SK-N-SH (cell line): ENCODE data around the gene FAM89B.

Experiments used
- CHD2 ChIP-seq: fragments of 150-350 bp; IDR thresholded peaks from 2 replicates; pipeline ENCODE4 v1.6.1; 2018; ENCODE audit warnings: low read length; ENCODE audit not compliant: partially characterized antibody
- CTCF ChIP-seq: fragments of 200-600 bp; sonication (generic); IDR thresholded peaks from 2 replicates; pipeline ENCODE4 v1.6.1; 2017; ENCODE audit warnings: antibody characterized with exemption, mild to moderate bottlenecking, moderate library complexity
- ELF1 ChIP-seq: IDR thresholded peaks from 2 replicates; pipeline ENCODE4 v1.4.0; 2012
- EZH2phosphoT487 ChIP-seq: fragments of 200-600 bp; sonication (generic); IDR thresholded peaks from 2 replicates; pipeline ENCODE4 v1.6.1; 2017; ENCODE audit warnings: low read depth, mixed run types, mild to moderate bottlenecking, antibody characterized with exemption, moderate library complexity, borderline replicate concordance
- GABPA ChIP-seq: IDR thresholded peaks from 2 replicates; pipeline ENCODE4 v1.4.0; 2012; ENCODE audit warnings: low read depth, mild to moderate bottlenecking
- MAX ChIP-seq: IDR thresholded peaks from 2 replicates; pipeline ENCODE4 v1.4.0; 2012; ENCODE audit warnings: low read depth
- NFIC ChIP-seq: IDR thresholded peaks from 2 replicates; pipeline ENCODE4 v1.4.0; 2012; ENCODE audit warnings: borderline replicate concordance
- REST ChIP-seq: IDR thresholded peaks from 2 replicates; pipeline ENCODE4 v1.6.1; 2012; ENCODE audit warnings: mild to moderate bottlenecking, low read depth, low read length, moderate library complexity
- TEAD4 ChIP-seq: IDR thresholded peaks from 2 replicates; pipeline ENCODE4 v1.4.0; 2012; ENCODE audit warnings: mild to moderate bottlenecking, borderline replicate concordance; ENCODE audit not compliant: insufficient read depth
- USF2 ChIP-seq: fragments of 150-350 bp; IDR thresholded peaks from 2 replicates; pipeline ENCODE4 v1.6.1; 2017; ENCODE audit warnings: antibody characterized with exemption, low read length, low read depth, borderline replicate concordance
- YY1 ChIP-seq: IDR thresholded peaks from 2 replicates; pipeline ENCODE4 v1.4.0; 2012; ENCODE audit warnings: low read depth, mild to moderate bottlenecking

- TF ChIP-seq ELF1 = no peak
- TF ChIP-seq CTCF = no peak
- no peak for TF ChIP-seq GABPA
- TF ChIP-seq REST = no peak
- TF ChIP-seq NFIC = no peak
- no peak for TF ChIP-seq USF2
- no peak for TF ChIP-seq CHD2
- no peak for TF ChIP-seq MAX
- TF ChIP-seq YY1 = no peak
- no peak for TF ChIP-seq EZH2phosphoT487
- TF ChIP-seq TEAD4 = no peak
These were observed 20.6 kb downstream of the FAM89B start for GRCh38 chr11:65592858-65593517.
